ENCODE measurements around the gene FCGR1A.
"Not testable (repeated sequence)": the region's sequence is repeated elsewhere in the genome, so short reads cannot be mapped to it uniquely, and the experiment has no call there.

FCGR1A gene

GRCh38 chr1:149752186-149752585 lies 30.3 kb upstream of the FCGR1A start:
- not testable (repeated sequence) for H2AFZ ChIP-seq (ENCODE audit: low read depth); H3K4me3 ChIP-seq (IDR thresholded peaks at IDR 0.05; ENCODE audit: insufficient read depth, low read depth, low read length); H3K9ac ChIP-seq

GRCh38 chr1:149753466-149753865 lies 29.0 kb upstream of the FCGR1A start:
- not testable (repeated sequence) for H4K20me1 ChIP-seq (ENCODE audit: insufficient read depth); H3K27me3 ChIP-seq (ENCODE audit: insufficient read depth, low read depth); H3K27ac ChIP-seq; H3K36me3 ChIP-seq (ENCODE audit: insufficient read depth); H3K9ac ChIP-seq; H3K79me2 ChIP-seq (ENCODE audit: insufficient read depth, low read depth); H3K4me1 ChIP-seq (ENCODE audit: low read depth, poor library complexity, severe bottlenecking); H3K4me2 ChIP-seq; H3K4me3 ChIP-seq (IDR thresholded peaks at IDR 0.05; ENCODE audit: insufficient read depth, low read depth, low read length); H2AFZ ChIP-seq (ENCODE audit: low read depth)

More at GRCh38 chr1:149752186-149752585, 30.3 kb upstream of the FCGR1A start:
- not testable (repeated sequence) for H3K4me2 ChIP-seq; H3K4me1 ChIP-seq (ENCODE audit: low read depth, poor library complexity, severe bottlenecking); H4K20me1 ChIP-seq (ENCODE audit: insufficient read depth); H3K27ac ChIP-seq; H3K79me2 ChIP-seq (ENCODE audit: insufficient read depth, low read depth); H3K27me3 ChIP-seq (ENCODE audit: insufficient read depth, low read depth); H3K36me3 ChIP-seq (ENCODE audit: insufficient read depth)

- not testable (repeated sequence) for H3K4me1 ChIP-seq (ENCODE audit: low read depth, poor library complexity, severe bottlenecking); H3K27ac ChIP-seq; H2AFZ ChIP-seq (ENCODE audit: low read depth); H3K79me2 ChIP-seq (ENCODE audit: insufficient read depth, low read depth); H3K36me3 ChIP-seq (ENCODE audit: insufficient read depth); H3K27me3 ChIP-seq (ENCODE audit: insufficient read depth, low read depth); H3K4me2 ChIP-seq; H3K4me3 ChIP-seq (IDR thresholded peaks at IDR 0.05; ENCODE audit: insufficient read depth, low read depth, low read length); H4K20me1 ChIP-seq (ENCODE audit: insufficient read depth); H3K9ac ChIP-seq
These were observed 27.2 kb upstream of the FCGR1A start for GRCh38 chr1:149755294-149755693.

- H2AFZ ChIP-seq (ENCODE audit: low read depth); H4K20me1 ChIP-seq (ENCODE audit: insufficient read depth); H3K36me3 ChIP-seq (ENCODE audit: insufficient read depth); H3K4me1 ChIP-seq (ENCODE audit: low read depth, poor library complexity, severe bottlenecking); H3K4me2 ChIP-seq; H3K27me3 ChIP-seq (ENCODE audit: insufficient read depth, low read depth); H3K9ac ChIP-seq; H3K4me3 ChIP-seq (IDR thresholded peaks at IDR 0.05; ENCODE audit: insufficient read depth, low read depth, low read length); H3K27ac ChIP-seq; H3K79me2 ChIP-seq (ENCODE audit: insufficient read depth, low read depth): not testable (repeated sequence)
These were observed 20.2 kb upstream of the FCGR1A start for GRCh38 chr1:149762294-149762693.

- not testable (repeated sequence) for H3K4me1 ChIP-seq (ENCODE audit: low read depth, poor library complexity, severe bottlenecking); H3K4me2 ChIP-seq; H3K27ac ChIP-seq; H3K79me2 ChIP-seq (ENCODE audit: insufficient read depth, low read depth); H3K9ac ChIP-seq; H3K36me3 ChIP-seq (ENCODE audit: insufficient read depth); H3K4me3 ChIP-seq (IDR thresholded peaks at IDR 0.05; ENCODE audit: insufficient read depth, low read depth, low read length); H3K27me3 ChIP-seq (ENCODE audit: insufficient read depth, low read depth); H4K20me1 ChIP-seq (ENCODE audit: insufficient read depth); H2AFZ ChIP-seq (ENCODE audit: low read depth)
These were observed 18.2 kb upstream of the FCGR1A start for GRCh38 chr1:149764087-149764800.

GRCh38 chr1:149766241-149766640 lies 16.3 kb upstream of the FCGR1A start:
- not testable (repeated sequence) for H4K20me1 ChIP-seq (ENCODE audit: insufficient read depth); H3K79me2 ChIP-seq (ENCODE audit: insufficient read depth, low read depth); H3K9ac ChIP-seq; H3K27ac ChIP-seq; H2AFZ ChIP-seq (ENCODE audit: low read depth); H3K4me1 ChIP-seq (ENCODE audit: low read depth, poor library complexity, severe bottlenecking); H3K4me2 ChIP-seq; H3K4me3 ChIP-seq (IDR thresholded peaks at IDR 0.05; ENCODE audit: insufficient read depth, low read depth, low read length); H3K36me3 ChIP-seq (ENCODE audit: insufficient read depth); H3K27me3 ChIP-seq (ENCODE audit: insufficient read depth, low read depth)

GRCh38 chr1:149769216-149769615 lies 13.3 kb upstream of the FCGR1A start:
- H3K36me3 ChIP-seq (ENCODE audit: insufficient read depth); H3K27ac ChIP-seq; H3K4me1 ChIP-seq (ENCODE audit: low read depth, poor library complexity, severe bottlenecking); H3K4me3 ChIP-seq (IDR thresholded peaks at IDR 0.05; ENCODE audit: insufficient read depth, low read depth, low read length); H3K27me3 ChIP-seq (ENCODE audit: insufficient read depth, low read depth); H2AFZ ChIP-seq (ENCODE audit: low read depth); H3K4me2 ChIP-seq; H4K20me1 ChIP-seq (ENCODE audit: insufficient read depth); H3K79me2 ChIP-seq (ENCODE audit: insufficient read depth, low read depth); H3K9ac ChIP-seq: not testable (repeated sequence)

- not testable (repeated sequence) for H2AFZ ChIP-seq (ENCODE audit: low read depth); H3K36me3 ChIP-seq (ENCODE audit: insufficient read depth); H3K4me1 ChIP-seq (ENCODE audit: low read depth, poor library complexity, severe bottlenecking); H3K27me3 ChIP-seq (ENCODE audit: insufficient read depth, low read depth); H3K4me3 ChIP-seq (IDR thresholded peaks at IDR 0.05; ENCODE audit: insufficient read depth, low read depth, low read length); H3K4me2 ChIP-seq; H3K27ac ChIP-seq; H4K20me1 ChIP-seq (ENCODE audit: insufficient read depth); H3K9ac ChIP-seq; H3K79me2 ChIP-seq (ENCODE audit: insufficient read depth, low read depth)
These were observed 11.8 kb upstream of the FCGR1A start for GRCh38 chr1:149770661-149771060.

GRCh38 chr1:149771653-149772425 lies 10.7 kb upstream of the FCGR1A start:
- not testable (repeated sequence) for H3K4me2 ChIP-seq; H3K27me3 ChIP-seq (ENCODE audit: insufficient read depth, low read depth); H3K4me3 ChIP-seq (IDR thresholded peaks at IDR 0.05; ENCODE audit: insufficient read depth, low read depth, low read length); H3K79me2 ChIP-seq (ENCODE audit: insufficient read depth, low read depth); H4K20me1 ChIP-seq (ENCODE audit: insufficient read depth); H3K9ac ChIP-seq; H2AFZ ChIP-seq (ENCODE audit: low read depth); H3K4me1 ChIP-seq (ENCODE audit: low read depth, poor library complexity, severe bottlenecking); H3K27ac ChIP-seq; H3K36me3 ChIP-seq (ENCODE audit: insufficient read depth)

- not testable (repeated sequence) for H4K20me1 ChIP-seq (ENCODE audit: insufficient read depth); H3K27me3 ChIP-seq (ENCODE audit: insufficient read depth, low read depth); H3K4me3 ChIP-seq (IDR thresholded peaks at IDR 0.05; ENCODE audit: insufficient read depth, low read depth, low read length); H3K36me3 ChIP-seq (ENCODE audit: insufficient read depth); H3K4me2 ChIP-seq; H3K9ac ChIP-seq; H2AFZ ChIP-seq (ENCODE audit: low read depth); H3K27ac ChIP-seq; H3K4me1 ChIP-seq (ENCODE audit: low read depth, poor library complexity, severe bottlenecking); H3K79me2 ChIP-seq (ENCODE audit: insufficient read depth, low read depth)
These were observed 6.9 kb upstream of the FCGR1A start for GRCh38 chr1:149775510-149776147.

Measured in KMS-11 (cell line).